Activated naive CD8-positive, alpha-beta T cell (primary cell): ENCODE data around the gene SDR9C7.
"Not testable (repeated sequence)": the region's sequence is repeated elsewhere in the genome, so short reads cannot be mapped to it uniquely, and the experiment has no call there.

Experiments used
- H3K27ac Mint-ChIP-seq: one replicate; pipeline ENCODE4 v1.8.0; 2021; ENCODE audit warnings: mixed read lengths
- H3K27me3 Mint-ChIP-seq: one replicate; pipeline ENCODE4 v1.8.0; 2021; ENCODE audit warnings: mixed read lengths
- H3K36me3 Mint-ChIP-seq: one replicate; pipeline ENCODE4 v1.8.0; 2021; ENCODE audit warnings: mixed read lengths
- H3K4me1 Mint-ChIP-seq: one replicate; pipeline ENCODE4 v1.8.0; 2021; ENCODE audit warnings: low read depth, mixed read lengths
- H3K4me3 Mint-ChIP-seq: one replicate; pipeline ENCODE4 v1.8.0; 2021; ENCODE audit warnings: mild to moderate bottlenecking, mixed read lengths
- H3K9me3 Mint-ChIP-seq: one replicate; pipeline ENCODE4 v1.8.0; 2021; ENCODE audit warnings: low read depth, mixed read lengths

Gene SDR9C7

DNA sequence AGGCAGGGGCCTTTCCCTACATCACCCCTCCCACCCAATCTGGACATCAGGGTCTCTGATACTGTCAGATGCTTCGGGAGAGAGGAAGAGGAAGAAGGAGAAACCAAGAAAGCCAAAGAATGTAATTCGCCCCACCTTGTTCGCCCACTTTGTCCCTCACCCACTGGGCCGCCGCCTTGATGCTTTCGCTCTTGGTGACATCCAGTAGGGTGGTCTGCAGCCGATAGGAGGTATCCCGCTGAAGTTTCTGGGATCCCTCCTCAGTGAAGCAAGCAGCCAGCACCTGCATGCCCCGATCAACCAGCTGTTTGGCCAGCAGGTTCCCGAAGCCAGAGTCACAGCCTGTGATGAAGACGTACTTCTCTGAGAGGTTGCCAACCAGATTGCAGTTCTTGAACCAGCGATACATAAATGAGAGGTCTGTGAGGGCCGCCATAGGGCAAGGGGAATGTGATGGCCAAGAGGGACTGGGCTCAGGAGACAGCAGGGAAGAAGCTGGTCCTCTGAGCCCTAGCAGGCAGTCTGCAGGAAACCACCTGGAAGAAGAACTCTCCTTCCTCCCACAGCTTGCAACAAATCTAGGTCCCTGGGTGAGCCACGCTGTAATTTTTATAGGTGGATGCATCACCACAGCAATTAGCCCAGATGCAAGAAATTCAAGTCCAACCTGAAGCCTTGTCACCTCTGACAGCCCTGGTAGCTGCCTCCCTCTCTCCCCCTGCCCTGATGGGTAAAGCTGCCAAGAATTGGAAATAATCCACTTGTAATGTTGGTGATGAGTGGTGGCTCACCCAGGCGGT lies at the start of gene SDR9C7:
SDR9C7 (minus strand) TSS at position 583 of the 800 bp plus-strand sequence; CDS start at position 436, 147 bp downstream.
- no peak within 1 kb of the TSS for H3K27ac Mint-ChIP-seq
- H3K36me3 Mint-ChIP-seq, result no peaks in the 10 kb centered on the region
- peaks cover 4% of the 10 kb centered on the region for H3K4me1 Mint-ChIP-seq
- H3K4me3 Mint-ChIP-seq, result no peak within 1 kb of the TSS
- H3K9me3 Mint-ChIP-seq, result no peaks in the 10 kb centered on the region
- no peaks in the 10 kb centered on the region for H3K27me3 Mint-ChIP-seq

DNA sequence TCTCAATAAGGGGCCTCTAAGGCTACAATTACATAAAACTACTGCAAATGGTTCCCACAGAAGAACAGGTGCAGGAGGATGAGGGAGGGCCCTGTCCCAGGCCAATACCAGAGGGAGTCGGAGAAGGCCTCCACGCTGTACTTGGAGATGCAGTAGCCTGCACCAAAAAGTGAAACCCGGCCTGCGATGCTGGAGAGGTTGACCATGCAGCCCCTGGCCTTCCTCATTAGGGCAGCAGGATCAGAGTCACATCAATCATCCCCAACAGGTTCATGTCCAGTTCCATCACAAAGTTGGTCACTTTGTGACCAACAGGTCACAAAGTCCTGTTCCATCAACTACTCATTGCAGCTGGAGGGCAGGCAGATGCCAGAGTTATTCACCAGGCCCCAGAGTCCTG lies 49.2 kb upstream of the SDR9C7 start:
- no peak overlapping the region for H3K27ac Mint-ChIP-seq
- H3K36me3 Mint-ChIP-seq, result no peaks in the 10 kb centered on the region
- peaks cover 3% of the 10 kb centered on the region for H3K4me1 Mint-ChIP-seq
- H3K9me3 Mint-ChIP-seq, result no peaks in the 10 kb centered on the region
- H3K27me3 Mint-ChIP-seq, result peaks cover 2% of the 10 kb centered on the region
- H3K4me3 Mint-ChIP-seq, result no peak overlapping the region

DNA sequence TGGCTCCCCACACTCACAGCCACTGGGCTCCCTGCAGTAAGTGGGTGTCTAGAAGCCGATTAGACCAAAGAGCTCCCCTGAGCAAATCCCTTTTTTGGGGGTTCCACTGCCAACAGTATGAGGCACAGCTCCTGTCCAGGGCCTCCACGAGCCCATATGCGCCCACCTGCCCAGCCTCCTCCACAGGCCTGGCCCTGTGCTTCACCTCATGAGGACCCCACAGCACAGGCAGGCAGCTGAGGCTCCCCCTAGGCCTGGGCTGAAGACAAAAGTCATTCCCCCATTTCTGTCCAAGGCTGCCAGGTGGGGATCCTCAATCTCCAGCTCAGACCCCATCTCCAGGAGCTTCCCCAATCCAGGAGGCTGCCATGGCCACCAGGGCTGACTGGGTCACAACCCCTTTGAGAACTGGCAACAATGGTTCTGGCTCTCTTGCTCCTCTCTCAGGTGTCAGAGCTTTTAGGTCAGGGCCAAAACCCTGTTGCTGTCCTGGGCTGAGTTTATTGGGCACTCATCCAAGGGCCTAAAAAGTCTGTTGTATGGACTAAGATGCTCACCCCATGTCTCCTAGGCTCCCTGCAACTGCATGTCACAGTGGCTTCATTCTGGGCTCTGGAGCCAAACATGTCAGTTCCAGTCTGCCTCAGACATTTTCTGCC lies 48.5 kb upstream of the SDR9C7 start:
- not testable (repeated sequence) for H3K27ac Mint-ChIP-seq, H3K4me3 Mint-ChIP-seq, H3K36me3 Mint-ChIP-seq, H3K4me1 Mint-ChIP-seq, H3K27me3 Mint-ChIP-seq, H3K9me3 Mint-ChIP-seq

DNA sequence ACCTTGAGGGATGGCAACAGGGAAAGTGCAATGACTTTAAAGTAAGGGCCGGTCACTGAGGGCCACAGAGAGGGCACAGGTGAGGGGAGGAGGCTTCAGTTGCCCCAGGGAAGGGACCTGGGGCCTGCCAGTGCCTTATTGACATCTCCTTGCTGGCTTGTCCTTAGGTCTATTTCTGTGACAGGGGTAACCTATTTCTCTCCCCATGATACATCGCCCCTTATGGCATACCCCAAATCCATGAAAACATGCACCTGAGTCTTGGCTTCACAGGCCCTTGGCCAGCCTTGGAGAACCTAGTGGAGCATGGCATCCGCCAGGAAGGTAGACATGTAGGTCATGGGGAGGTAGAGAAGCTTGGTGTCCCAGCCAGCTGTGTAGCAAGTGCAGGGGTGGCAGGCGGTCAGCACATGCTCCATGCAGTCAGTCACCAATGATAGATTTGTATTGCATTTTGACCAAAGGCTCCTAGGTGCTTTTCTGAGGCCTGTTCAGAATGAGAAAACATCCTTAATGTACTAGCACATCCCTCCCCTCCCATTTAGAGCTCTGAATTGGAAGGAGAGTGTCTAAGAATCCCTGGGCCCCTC lies 46.8 kb upstream of the SDR9C7 start:
- H3K4me3 Mint-ChIP-seq, result no peak overlapping the region

DNA sequence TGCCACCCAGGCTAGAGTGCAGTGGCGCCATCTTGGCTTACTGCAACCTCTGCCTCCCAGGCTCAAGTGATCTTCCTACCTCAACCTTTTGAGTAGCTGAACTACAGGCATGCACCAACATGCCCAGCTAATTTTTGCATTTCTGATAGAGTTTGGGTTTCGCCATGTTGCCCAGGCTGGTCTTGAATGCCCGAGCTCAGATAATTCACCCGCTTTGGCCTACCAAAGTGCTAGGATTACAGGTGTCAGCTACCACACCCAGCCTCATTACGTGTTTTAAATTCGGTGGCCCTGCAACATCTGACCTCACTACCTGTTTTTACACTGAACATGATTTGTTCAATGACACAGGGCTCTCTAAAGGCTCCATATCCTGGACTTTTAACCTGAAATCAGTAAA lies 46.1 kb upstream of the SDR9C7 start:
- Mint-ChIP-seq H3K27ac (no peak overlapping the region), H3K4me1 (no peaks in the 10 kb centered on the region)

More for the DNA sequence above, 46.8 kb upstream of the SDR9C7 start:
- Mint-ChIP-seq H3K36me3 (no peaks in the 10 kb centered on the region), H3K4me1 (no peaks in the 10 kb centered on the region), H3K9me3 (no peaks in the 10 kb centered on the region), H3K27ac (no peak overlapping the region), H3K27me3 (no peaks in the 10 kb centered on the region)

DNA sequence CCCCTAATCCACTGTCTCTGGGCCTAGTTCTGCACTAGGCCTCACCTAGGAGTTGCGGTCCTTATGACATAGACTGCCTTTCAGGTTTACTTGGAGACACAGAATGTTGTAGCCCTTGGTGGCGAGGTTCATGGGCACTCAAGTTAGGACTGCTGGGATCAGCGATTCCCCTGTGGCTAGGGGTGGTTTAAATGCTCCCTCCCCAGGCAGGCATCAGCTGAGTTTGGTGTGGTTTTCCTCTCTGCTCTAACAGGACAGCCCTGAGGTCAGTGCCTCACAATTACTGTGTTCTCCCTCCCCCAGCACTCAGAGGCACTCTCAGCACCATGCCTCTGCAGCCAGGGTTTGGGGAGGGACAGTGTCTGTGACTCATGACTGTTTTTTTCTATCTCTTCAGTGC lies 45.4 kb upstream of the SDR9C7 start:
- H3K4me3 Mint-ChIP-seq, result no peak overlapping the region
- no peaks in the 10 kb centered on the region for H3K36me3 Mint-ChIP-seq
- H3K27ac Mint-ChIP-seq, result no peak overlapping the region
- no peaks in the 10 kb centered on the region for H3K27me3 Mint-ChIP-seq
- no peaks in the 10 kb centered on the region for H3K4me1 Mint-ChIP-seq
- no peaks in the 10 kb centered on the region for H3K9me3 Mint-ChIP-seq

More for the DNA sequence above, 46.1 kb upstream of the SDR9C7 start:
- H3K9me3 Mint-ChIP-seq, result no peaks in the 10 kb centered on the region
- no peaks in the 10 kb centered on the region for H3K27me3 Mint-ChIP-seq
- H3K36me3 Mint-ChIP-seq, result no peaks in the 10 kb centered on the region
- no peak overlapping the region for H3K4me3 Mint-ChIP-seq

DNA sequence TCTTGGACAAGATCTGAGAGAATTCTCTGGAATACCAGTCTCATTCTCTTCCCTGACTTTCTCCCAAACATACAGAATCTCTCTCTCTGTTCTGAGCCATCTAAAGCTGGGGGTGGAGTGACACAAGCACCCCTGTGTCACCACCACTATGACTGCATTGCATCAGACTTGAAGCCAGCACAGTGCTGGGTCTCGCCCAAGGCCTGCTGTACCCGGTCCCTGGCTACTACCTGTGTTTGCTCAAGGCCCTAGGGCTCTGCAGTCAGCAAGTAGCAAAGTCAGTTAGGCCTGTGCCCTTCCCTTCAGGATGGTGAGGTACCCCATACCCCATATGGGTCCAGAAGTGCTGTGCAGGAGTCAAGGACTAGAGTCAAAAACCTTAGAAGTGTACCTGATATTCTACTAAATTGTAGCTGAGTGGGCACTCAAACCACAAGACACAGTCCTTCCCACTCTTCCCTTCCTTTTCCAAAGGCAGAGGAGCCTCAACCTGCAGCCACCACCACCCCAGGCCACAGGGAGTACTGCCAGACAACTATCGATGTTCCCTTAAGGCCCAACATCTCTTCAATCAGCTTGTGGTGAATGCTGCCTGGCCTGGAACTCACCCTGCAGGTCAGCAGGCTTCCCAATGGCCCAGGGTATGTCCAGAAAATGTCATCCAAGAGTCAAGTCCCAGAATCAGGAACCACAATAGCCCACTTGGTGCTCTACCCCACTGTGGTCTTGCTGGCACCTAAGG lies 44.4 kb upstream of the SDR9C7 start:
- no peak overlapping the region for H3K4me3 Mint-ChIP-seq
- H3K36me3 Mint-ChIP-seq, result no peaks in the 10 kb centered on the region
- H3K27ac Mint-ChIP-seq, result no peak overlapping the region
- H3K4me1 Mint-ChIP-seq, result no peaks in the 10 kb centered on the region
- H3K27me3 Mint-ChIP-seq, result no peaks in the 10 kb centered on the region
- H3K9me3 Mint-ChIP-seq, result no peaks in the 10 kb centered on the region

DNA sequence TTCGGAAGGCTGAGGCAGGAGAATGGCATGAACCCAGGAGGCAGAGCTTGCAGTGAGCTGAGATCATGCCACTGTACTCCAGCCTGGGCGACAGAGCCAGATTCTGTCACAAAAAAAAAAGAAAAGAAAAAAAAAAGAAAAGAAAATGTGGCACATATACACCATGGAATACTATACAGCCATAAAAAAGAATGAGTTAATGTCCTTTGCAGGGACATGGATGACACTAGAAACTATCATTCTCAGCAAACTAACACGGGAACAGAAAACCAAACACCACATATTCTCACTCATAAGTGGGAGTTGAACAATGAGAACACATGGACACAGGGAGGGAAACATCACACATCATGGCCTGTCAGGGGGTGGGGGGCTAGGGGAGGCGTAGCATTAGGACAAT lies 43.2 kb upstream of the SDR9C7 start:
- H3K27me3 Mint-ChIP-seq, H3K4me3 Mint-ChIP-seq: not testable (repeated sequence)

DNA sequence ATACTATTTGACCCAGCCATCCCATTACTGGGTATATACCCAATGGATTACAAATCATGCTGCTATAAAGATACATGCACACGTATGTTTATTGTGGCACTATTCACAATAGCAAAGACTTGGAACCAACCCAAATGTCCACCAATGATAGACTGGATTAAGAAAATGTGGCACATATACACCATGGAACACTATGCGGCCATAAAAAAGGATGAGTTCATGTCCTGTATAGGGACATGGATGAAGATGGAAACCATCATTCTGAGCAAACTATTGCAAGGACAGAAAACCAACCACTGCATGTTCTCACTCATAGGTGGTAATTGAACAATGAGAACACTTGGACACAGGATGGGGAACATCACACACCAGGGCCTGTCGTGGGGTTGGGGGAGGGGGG lies 40.0 kb upstream of the SDR9C7 start:
- not testable (repeated sequence) for H3K27ac Mint-ChIP-seq, H3K27me3 Mint-ChIP-seq, H3K4me1 Mint-ChIP-seq, H3K36me3 Mint-ChIP-seq, H3K4me3 Mint-ChIP-seq, H3K9me3 Mint-ChIP-seq

More for the DNA sequence above, 43.2 kb upstream of the SDR9C7 start:
- not testable (repeated sequence) for H3K9me3 Mint-ChIP-seq, H3K36me3 Mint-ChIP-seq, H3K27ac Mint-ChIP-seq, H3K4me1 Mint-ChIP-seq

DNA sequence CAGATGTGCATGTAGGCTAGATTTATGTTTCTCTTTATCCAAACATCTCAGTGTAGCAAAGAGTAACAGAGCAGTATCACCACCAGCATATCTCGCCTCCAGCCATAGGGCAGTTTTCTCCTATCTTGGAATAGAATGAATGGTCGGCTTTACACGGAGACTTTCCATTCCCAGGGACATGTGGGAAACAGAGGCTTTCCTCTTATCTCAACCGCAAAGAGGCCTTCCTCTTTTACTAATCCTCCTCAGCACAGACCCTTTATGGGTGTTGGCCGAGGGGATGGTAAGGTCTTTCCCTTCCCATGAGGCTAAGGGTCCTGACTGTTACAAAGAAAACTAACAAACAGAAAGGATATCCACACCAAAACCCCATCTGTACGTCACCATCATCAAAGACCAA lies 34.7 kb upstream of the SDR9C7 start:
- H3K27me3 Mint-ChIP-seq, H3K27ac Mint-ChIP-seq, H3K9me3 Mint-ChIP-seq, H3K36me3 Mint-ChIP-seq, H3K4me3 Mint-ChIP-seq, H3K4me1 Mint-ChIP-seq: not testable (repeated sequence)

DNA sequence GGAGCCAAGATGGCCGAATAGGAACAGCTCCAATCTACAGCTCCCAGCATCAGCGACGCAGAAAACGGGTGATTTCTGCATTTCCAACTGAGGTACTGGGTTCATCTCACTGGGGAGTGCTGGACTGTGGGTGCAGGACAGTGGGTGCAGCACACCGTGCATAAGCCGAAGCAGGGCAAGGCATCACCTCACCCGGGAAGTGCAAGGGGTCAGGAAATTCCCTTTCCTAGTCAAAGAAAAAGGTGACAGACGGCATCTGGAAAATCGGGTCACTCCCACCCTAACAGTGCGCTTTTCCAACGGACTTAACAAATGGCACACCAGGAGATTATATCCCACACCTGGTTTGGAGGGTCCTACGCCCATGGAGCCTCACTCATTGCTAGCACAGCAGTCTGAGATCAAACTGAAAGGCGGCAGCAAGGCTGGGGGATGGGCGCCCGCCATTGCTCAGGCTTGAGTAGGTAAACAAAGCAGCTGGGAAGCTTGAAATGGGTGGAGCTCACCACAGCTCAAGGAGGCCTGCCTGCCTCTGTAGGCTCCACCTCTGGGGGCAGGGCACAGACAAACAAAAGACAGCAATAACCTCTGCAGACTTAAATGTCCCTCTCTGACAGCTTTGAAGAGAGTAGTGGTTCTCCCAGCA lies 31.9 kb upstream of the SDR9C7 start:
- not testable (repeated sequence) for H3K36me3 Mint-ChIP-seq, H3K9me3 Mint-ChIP-seq, H3K27ac Mint-ChIP-seq, H3K27me3 Mint-ChIP-seq, H3K4me1 Mint-ChIP-seq, H3K4me3 Mint-ChIP-seq

DNA sequence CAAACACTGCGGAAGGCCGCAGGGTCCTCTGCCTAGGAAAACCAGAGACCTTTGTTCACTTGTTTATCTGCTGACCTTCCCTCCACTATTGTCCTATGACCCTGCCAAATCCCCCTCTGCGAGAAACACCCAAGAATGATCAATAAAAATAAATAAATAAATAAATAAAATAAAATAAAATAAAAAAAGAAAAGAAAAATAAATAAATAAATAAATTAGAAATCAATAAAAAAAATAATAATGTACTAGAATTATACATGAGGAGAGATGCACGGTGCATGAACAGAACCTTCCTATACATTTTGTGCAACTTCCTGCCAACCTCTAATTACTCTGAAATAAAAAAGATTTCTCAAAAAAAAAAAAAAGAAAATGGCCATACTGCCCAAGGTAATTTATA lies 30.9 kb upstream of the SDR9C7 start:
- H3K27me3 Mint-ChIP-seq, H3K27ac Mint-ChIP-seq, H3K4me1 Mint-ChIP-seq, H3K36me3 Mint-ChIP-seq, H3K9me3 Mint-ChIP-seq, H3K4me3 Mint-ChIP-seq: not testable (repeated sequence)

DNA sequence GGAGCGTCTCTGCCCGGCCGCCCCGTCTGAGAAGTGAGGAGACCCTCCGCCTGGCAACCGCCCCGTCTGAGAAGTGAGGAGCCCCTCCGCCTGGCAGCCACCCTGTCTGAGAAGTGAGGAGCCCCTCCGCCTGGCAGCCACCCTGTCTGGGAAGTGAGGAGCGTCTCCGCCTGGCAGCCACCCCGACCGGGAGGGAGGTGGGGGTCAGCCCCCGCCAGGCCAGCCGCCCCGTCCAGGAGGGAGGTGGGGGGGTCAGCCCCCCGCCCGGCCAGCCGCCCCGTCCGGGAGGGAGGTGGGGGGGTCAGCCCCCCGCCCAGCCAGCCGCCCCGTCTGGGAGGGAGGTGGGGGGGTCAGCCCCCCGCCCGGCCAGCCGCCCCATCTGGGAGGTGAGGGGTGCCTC lies 29.3 kb upstream of the SDR9C7 start:
- H3K4me3 Mint-ChIP-seq, H3K9me3 Mint-ChIP-seq, H3K27ac Mint-ChIP-seq, H3K4me1 Mint-ChIP-seq, H3K27me3 Mint-ChIP-seq: not testable (repeated sequence)
- H3K36me3 Mint-ChIP-seq, result peaks cover 10% of the 10 kb centered on the region

DNA sequence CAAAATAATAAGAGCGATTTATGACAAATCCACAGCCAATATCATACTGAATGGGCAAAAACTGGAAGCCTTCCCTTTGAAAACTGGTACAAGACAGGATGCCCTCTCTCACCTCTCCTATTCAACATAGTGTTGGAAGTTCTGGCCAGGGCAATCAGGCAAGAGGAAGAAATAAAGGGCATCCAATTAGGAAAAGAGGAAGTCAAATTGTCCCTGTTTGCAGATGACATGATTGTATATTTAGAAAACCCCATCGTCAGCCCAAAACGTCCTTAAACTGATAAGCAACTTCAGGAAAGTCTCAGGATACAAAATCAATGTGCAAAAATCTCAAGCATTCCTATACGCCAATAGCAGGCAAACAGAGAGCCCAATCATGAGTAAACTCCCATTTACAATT lies 28.0 kb upstream of the SDR9C7 start:
- not testable (repeated sequence) for H3K4me3 Mint-ChIP-seq, H3K9me3 Mint-ChIP-seq, H3K4me1 Mint-ChIP-seq, H3K27ac Mint-ChIP-seq, H3K27me3 Mint-ChIP-seq
- peaks cover 16% of the 10 kb centered on the region for H3K36me3 Mint-ChIP-seq

DNA sequence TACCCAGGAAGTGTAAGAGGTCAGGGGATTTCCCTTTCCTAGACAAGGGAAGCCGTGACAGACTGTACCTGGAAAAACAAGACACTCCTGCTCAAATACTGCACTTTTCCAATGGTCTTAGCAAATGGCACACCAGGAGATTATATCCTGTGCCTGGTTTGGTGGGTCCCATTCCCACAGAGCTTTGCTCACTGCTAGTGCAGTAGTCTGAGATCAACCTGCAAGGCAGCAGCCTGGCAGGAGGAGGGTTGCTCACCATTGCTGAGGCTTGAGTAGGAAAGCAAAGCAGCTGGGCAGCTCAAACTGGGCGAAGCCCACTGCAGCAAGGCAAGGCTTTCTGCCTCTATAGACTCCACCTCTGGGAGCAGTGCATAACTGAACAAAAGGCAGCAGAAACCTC lies 24.2 kb upstream of the SDR9C7 start:
- Mint-ChIP-seq H3K36me3 (peaks cover 20% of the 10 kb centered on the region), H3K4me3 (no peak overlapping the region), H3K9me3 (no peaks in the 10 kb centered on the region), H3K4me1 (no peaks in the 10 kb centered on the region), H3K27me3 (no peaks in the 10 kb centered on the region), H3K27ac (no peak overlapping the region)
